MM.1S (cell line): ENCODE results near the gene C8A.

Experiments used
- DNase-seq: peaks from one replicate; pipeline ENCODE4 v3.0.0-alpha.2; 2015
- H2AFZ ChIP-seq: fragments of 300-600 bp; sonication (generic); 2 replicates; pipeline ENCODE4 v1.6.0; 2016; ENCODE audit warnings: antibody characterized with exemption, low read length
- H3F3A ChIP-seq: fragments of 300-600 bp; sonication (generic); 2 replicates; pipeline ENCODE4 v1.6.1; 2016; ENCODE audit warnings: mild to moderate bottlenecking, antibody characterized with exemption, low read length, moderate library complexity, mixed read lengths; ENCODE audit not compliant: insufficient read depth
- H3K27ac ChIP-seq: fragments of 300-600 bp; sonication (generic); 2 replicates; pipeline ENCODE4 v1.5.1; 2016; ENCODE audit warnings: mild to moderate bottlenecking, low read length
- H3K27me3 ChIP-seq: fragments of 300-600 bp; sonication (generic); replicated peaks from 2 replicates; pipeline ENCODE4 v1.6.0; 2016; ENCODE audit warnings: low read length; ENCODE audit not compliant: insufficient read depth
- H3K36me3 ChIP-seq: fragments of 300-600 bp; sonication (generic); replicated peaks from 2 replicates; pipeline ENCODE4 v1.6.1; 2016; ENCODE audit warnings: mild to moderate bottlenecking, low read length, mixed read lengths; ENCODE audit not compliant: insufficient read depth
- H3K4me1 ChIP-seq: fragments of 300-600 bp; sonication (generic); 2 replicates; pipeline ENCODE4 v1.6.1; 2016; ENCODE audit warnings: low read length, mixed read lengths
- H3K4me2 ChIP-seq: fragments of 300-600 bp; sonication (generic); 2 replicates; pipeline ENCODE4 v1.6.0; 2016; ENCODE audit warnings: low read depth, low read length
- H3K4me3 ChIP-seq: fragments of 300-600 bp; sonication (generic); 2 replicates; pipeline ENCODE4 v1.5.1; 2016; ENCODE audit warnings: low read length, mixed read lengths
- H3K79me2 ChIP-seq: fragments of 300-600 bp; sonication (generic); 2 replicates; pipeline ENCODE4 v1.6.1; 2016; ENCODE audit warnings: mixed run types, low read length, mixed read lengths
- H3K9ac ChIP-seq: fragments of 300-600 bp; sonication (generic); 2 replicates; pipeline ENCODE4 v1.6.1; 2016; ENCODE audit warnings: low read length, mixed read lengths
- H3K9me2 ChIP-seq: fragments of 300-600 bp; sonication (generic); replicated peaks from 2 replicates; pipeline ENCODE4 v1.6.1; 2016; ENCODE audit warnings: mild to moderate bottlenecking, low read length, mixed read lengths; ENCODE audit not compliant: insufficient read depth
- H3K9me3 ChIP-seq: fragments of 300-600 bp; sonication (generic); replicated peaks from 2 replicates; pipeline ENCODE4 v1.6.1; 2016; ENCODE audit warnings: mild to moderate bottlenecking, low read length, mixed read lengths; ENCODE audit not compliant: insufficient read depth
- H4K20me1 ChIP-seq: fragments of 300-600 bp; sonication (generic); 2 replicates; pipeline ENCODE4 v1.6.1; 2016; ENCODE audit warnings: mild to moderate bottlenecking, low read length, moderate library complexity, mixed read lengths; ENCODE audit not compliant: insufficient read depth
- EZH2 ChIP-seq: fragments of 300-600 bp; sonication (generic); optimal IDR thresholded peaks from 2 replicates; pipeline ENCODE3; 2017; ENCODE audit warnings: low read depth, mild to moderate bottlenecking, antibody characterized with exemption, low read length, mixed read lengths
- EZH2phosphoT487 ChIP-seq: fragments of 300-600 bp; sonication (generic); IDR thresholded peaks from 2 replicates; pipeline ENCODE4 v1.6.1; 2018; ENCODE audit warnings: antibody characterized with exemption, low read length
- TF ChIP-seq, protein P1 (sequence below): fragments of 300-600 bp; sonication (generic); IDR thresholded peaks from 2 replicates; pipeline ENCODE4 v1.5.1; 2016; ENCODE audit warnings: antibody characterized with exemption, low read length, mixed read lengths

The C8A gene

DNA sequence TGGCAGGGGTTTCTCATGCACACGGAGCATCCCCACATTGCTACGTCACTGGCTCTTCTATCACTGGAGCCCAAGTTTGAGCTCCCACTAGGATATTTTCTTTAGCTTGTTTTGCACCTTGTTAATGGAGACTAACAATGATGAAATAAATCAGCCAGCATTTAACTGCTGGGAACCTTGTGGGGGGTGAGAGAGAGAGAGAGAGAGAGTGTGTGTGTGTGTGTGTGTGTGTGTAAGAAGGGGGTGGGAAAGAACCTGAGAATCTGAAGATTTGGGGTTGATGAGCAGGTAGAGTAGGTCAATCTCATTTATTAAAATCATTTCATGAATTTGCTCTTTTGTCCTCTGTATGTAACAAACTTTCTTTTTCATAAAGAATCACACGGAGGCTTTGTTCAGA, 110.6 kb downstream of the C8A start:
- TF ChIP-seq, protein P1, sequence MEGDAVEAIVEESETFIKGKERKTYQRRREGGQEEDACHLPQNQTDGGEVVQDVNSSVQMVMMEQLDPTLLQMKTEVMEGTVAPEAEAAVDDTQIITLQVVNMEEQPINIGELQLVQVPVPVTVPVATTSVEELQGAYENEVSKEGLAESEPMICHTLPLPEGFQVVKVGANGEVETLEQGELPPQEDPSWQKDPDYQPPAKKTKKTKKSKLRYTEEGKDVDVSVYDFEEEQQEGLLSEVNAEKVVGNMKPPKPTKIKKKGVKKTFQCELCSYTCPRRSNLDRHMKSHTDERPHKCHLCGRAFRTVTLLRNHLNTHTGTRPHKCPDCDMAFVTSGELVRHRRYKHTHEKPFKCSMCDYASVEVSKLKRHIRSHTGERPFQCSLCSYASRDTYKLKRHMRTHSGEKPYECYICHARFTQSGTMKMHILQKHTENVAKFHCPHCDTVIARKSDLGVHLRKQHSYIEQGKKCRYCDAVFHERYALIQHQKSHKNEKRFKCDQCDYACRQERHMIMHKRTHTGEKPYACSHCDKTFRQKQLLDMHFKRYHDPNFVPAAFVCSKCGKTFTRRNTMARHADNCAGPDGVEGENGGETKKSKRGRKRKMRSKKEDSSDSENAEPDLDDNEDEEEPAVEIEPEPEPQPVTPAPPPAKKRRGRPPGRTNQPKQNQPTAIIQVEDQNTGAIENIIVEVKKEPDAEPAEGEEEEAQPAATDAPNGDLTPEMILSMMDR = no peak
- TF ChIP-seq EZH2phosphoT487 (no peak), EZH2 (no peak)
- no peaks in the 10 kb centered on the region for H3K9me2 ChIP-seq
- no peaks in the 10 kb centered on the region for H4K20me1 ChIP-seq
- H3K9me3 ChIP-seq = no peaks in the 10 kb centered on the region
- no peak overlapping the region for H2AFZ ChIP-seq
- DNase-seq = no peak
- H3F3A ChIP-seq = no peaks in the 10 kb centered on the region
- H3K79me2 ChIP-seq = no peaks in the 10 kb centered on the region
- H3K4me2 ChIP-seq = no peak overlapping the region
- H3K27me3 ChIP-seq = no peaks in the 10 kb centered on the region
- no peak overlapping the region for H3K9ac ChIP-seq
- H3K27ac ChIP-seq = no peak overlapping the region
- H3K36me3 ChIP-seq = no peaks in the 10 kb centered on the region
- no peaks in the 10 kb centered on the region for H3K4me1 ChIP-seq
- no peak overlapping the region for H3K4me3 ChIP-seq

- no peak for DNase-seq
- Histone ChIP-seq H3K4me1 (no peaks in the 10 kb centered on the region), H4K20me1 (no peaks in the 10 kb centered on the region), H3K4me3 (no peak within 1 kb of the TSS), H2AFZ (no peak within 1 kb of the TSS), H3K9me2 (no peaks in the 10 kb centered on the region), H3K27me3 (no peaks in the 10 kb centered on the region), H3K27ac (no peak within 1 kb of the TSS), H3K4me2 (no peak within 1 kb of the TSS), H3K36me3 (no peaks in the 10 kb centered on the region), H3K9ac (no peak within 1 kb of the TSS), H3K9me3 (no peaks in the 10 kb centered on the region), H3F3A (no peaks in the 10 kb centered on the region), H3K79me2 (no peaks in the 10 kb centered on the region)
- TF ChIP-seq, protein P1 = no peak
- TF ChIP-seq EZH2phosphoT487 (no peak), EZH2 (no peak)
These were observed 111.5 kb downstream of the C8A start, which contains the start of gene C8B for GRCh38 chr1:56965916-56966697. Gene C8B (minus strand): TSS chr1:56966015. CDS start chr1:56965948, 67 bp downstream.

GRCh38 chr1:56966698-56966999, 112.1 kb downstream of the C8A start:
- H2AFZ ChIP-seq = no peak overlapping the region
- no peak overlapping the region for H3K27ac ChIP-seq
- no peak overlapping the region for H3K4me2 ChIP-seq
- DNase-seq = no peak
- H3F3A ChIP-seq = no peaks in the 10 kb centered on the region
- no peaks in the 10 kb centered on the region for H4K20me1 ChIP-seq
- H3K36me3 ChIP-seq = no peaks in the 10 kb centered on the region
- no peaks in the 10 kb centered on the region for H3K9me2 ChIP-seq
- no peaks in the 10 kb centered on the region for H3K9me3 ChIP-seq
- no peak overlapping the region for H3K9ac ChIP-seq
- TF ChIP-seq EZH2phosphoT487 (no peak), EZH2 (no peak)
- TF ChIP-seq, protein P1 = no peak
- no peaks in the 10 kb centered on the region for H3K27me3 ChIP-seq
- no peaks in the 10 kb centered on the region for H3K4me1 ChIP-seq
- H3K79me2 ChIP-seq = no peaks in the 10 kb centered on the region
- no peak overlapping the region for H3K4me3 ChIP-seq
